Mucosa of descending colon (tissue), 3 donors: ENCODE results near the gene FAM222B. TPM values are rescaled to one million over a fixed set of nuclear protein-coding genes. Genes with fewer than 3 reads are reported as not detected.
"Not testable (repeated sequence)": the region's sequence is repeated elsewhere in the genome, so short reads cannot be mapped to it uniquely, and the experiment has no call there.

Experiments
- ATAC-seq: fragments of 200-7000 bp; cut with Tn5 transposase; one replicate; pipeline ENCODE4 v1.9.1; 2020; ENCODE audit warnings: mild to moderate bottlenecking, moderate library complexity
- DNase-seq, 3 donors: peaks; one replicate each; pipeline ENCODE4 v3.0.0-alpha.2; 2020
- H3K36me3 ChIP-seq: fragments of 200-600 bp; one replicate; pipeline ENCODE4 v1.8.0; 2021; ENCODE audit warnings: low read depth, mild to moderate bottlenecking
- H3K4me1 ChIP-seq: fragments of 200-600 bp; one replicate; pipeline ENCODE4 v1.8.0; 2021; ENCODE audit warnings: low read depth, mild to moderate bottlenecking
- H3K4me3 ChIP-seq: fragments of 200-600 bp; one replicate; pipeline ENCODE4 v1.8.0; 2021; ENCODE audit warnings: mild to moderate bottlenecking
- H3K9me3 ChIP-seq: fragments of 200-600 bp; one replicate; pipeline ENCODE4 v1.8.0; 2021; ENCODE audit warnings: mild to moderate bottlenecking
- intact Hi-C, 2 donors: fragments of 100-400 bp; cut with DNase I in 1 of 2; cut with micrococcal nuclease in 1 of 2; formaldehyde crosslinking; loops; one replicate each; pipeline versions ENCODE4 v1.11.0 to v1.11.1; 2022; cut with DNase I, micrococcal nuclease
- total RNA-seq, 3 donors: library from RNA; stranded (reverse); fragmentation: NEBNext Ultra II Directional in 2 of 3; extraction: Animal tissue kit (Norgen Biotek cat#: 25700) in 2 of 3; gene quantifications; one replicate each; pipeline versions ENCODE4 v1.2.1 to v1.2.4, GENCODE V29; 2021 to 2023
- TF ChIP-seq, protein P1 (sequence below): fragments of 200-600 bp; IDR thresholded peaks from one replicate; pipeline ENCODE4 v1.8.0; 2022; ENCODE audit warnings: antibody characterized with exemption, mild to moderate bottlenecking
- donor health status: DM: no; HTN: no; CAD: no; lungs with moderate emphysema.
- donor health status: DM: no; HTN: no; CAD: no.
- donor health status: DM: no; HTN: yes; CAD: no.

FAM222B gene
- total RNA-seq, 3 donors from 2014 or later, result 25.3 to 40.0 (median 30.0) TPM

DNA sequence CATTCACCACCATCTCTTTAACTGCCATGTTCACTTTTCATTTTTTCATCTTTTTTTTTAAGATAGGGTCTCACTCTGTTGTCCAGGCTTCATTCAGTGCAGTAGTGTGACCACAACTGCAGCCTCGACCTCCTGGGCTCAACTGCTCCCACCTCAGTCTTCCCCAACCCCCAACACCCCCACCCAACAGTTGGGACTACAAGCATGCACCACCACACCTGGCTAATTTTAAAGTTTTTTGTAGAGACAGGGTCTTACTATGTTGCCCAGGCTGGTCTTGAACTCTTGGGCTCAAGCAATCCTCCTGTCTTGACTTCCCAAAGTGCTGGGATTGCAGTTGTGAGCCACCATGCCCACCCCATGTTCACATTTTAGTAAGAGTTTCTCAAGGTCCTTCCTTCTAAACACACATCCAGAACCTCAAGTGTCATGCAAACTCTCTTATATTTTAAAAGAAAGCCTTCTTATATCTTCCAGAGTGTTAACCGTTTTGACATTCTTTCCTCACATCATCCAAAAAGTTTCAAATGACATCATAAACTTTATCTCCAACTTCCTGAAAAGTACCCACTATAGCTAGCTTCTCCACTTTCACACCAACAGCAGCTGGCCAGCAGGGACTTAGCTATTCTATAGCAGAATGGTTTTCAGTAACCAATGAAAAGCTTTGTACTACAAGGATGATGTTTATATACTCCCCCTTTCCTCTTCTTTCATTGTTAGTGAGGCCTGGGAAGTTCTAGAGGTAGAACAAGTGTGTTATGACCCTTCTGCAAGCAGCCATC, 49.5 kb downstream of the FAM222B start:
- TF ChIP-seq, protein P1, sequence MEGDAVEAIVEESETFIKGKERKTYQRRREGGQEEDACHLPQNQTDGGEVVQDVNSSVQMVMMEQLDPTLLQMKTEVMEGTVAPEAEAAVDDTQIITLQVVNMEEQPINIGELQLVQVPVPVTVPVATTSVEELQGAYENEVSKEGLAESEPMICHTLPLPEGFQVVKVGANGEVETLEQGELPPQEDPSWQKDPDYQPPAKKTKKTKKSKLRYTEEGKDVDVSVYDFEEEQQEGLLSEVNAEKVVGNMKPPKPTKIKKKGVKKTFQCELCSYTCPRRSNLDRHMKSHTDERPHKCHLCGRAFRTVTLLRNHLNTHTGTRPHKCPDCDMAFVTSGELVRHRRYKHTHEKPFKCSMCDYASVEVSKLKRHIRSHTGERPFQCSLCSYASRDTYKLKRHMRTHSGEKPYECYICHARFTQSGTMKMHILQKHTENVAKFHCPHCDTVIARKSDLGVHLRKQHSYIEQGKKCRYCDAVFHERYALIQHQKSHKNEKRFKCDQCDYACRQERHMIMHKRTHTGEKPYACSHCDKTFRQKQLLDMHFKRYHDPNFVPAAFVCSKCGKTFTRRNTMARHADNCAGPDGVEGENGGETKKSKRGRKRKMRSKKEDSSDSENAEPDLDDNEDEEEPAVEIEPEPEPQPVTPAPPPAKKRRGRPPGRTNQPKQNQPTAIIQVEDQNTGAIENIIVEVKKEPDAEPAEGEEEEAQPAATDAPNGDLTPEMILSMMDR, result no peak
- no peaks in the 10 kb centered on the region for H3K9me3 ChIP-seq
- no peak for DNase-seq
- peak; percentile 20 for ATAC-seq
- H3K4me3 ChIP-seq, result no peak overlapping the region
- H3K4me1 ChIP-seq, result no peaks in the 10 kb centered on the region
- intact Hi-C loops, result no loop called here
- no peaks in the 10 kb centered on the region for H3K36me3 ChIP-seq

DNA sequence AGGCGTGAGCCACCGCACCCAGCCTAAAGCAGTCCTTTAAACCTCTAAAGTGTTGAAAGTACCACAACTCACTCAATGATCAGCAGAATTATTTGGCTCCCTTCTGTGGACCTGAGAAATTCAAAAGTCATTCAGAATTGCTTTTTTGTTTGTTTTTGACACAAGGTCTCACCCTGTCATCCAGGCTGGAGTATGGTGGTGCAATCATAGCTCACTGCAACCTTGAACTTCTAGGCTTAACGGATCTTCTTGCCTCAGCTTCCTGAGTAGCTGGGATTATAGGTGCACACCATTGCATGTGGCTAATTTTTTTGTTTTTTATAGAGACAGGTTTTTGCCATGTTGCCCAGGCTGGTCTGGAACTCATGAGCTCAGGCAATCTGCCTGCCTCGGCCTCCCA, 54.5 kb downstream of the FAM222B start:
- Histone ChIP-seq H3K4me1 (no peaks in the 10 kb centered on the region), H3K9me3 (no peaks in the 10 kb centered on the region), H3K4me3 (no peak overlapping the region), H3K36me3 (no peaks in the 10 kb centered on the region)
- no peak for ATAC-seq
- DNase-seq, result no peak
- intact Hi-C loops, result no loop called here
- TF ChIP-seq, protein P1, result no peak

DNA sequence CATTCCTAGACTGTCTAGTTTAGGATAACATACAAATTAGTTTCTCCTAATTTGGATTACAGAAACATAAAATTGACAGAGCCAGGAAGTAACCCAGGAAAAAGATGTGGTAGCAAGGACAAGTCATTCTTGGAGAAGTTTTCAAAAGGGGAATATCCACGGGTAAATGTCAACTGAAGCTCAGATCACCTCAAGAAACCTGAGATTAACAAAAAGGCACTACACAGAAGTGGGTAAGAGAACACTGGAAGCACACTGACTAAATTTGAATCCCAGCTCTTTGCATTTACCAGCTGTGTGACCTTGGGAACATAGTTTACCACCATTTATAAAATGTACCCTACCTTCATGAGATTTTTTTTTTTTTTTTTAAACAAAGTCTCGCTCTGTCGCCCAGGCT, 59.4 kb downstream of the FAM222B start:
- intact Hi-C loops, result no loop called here
- Histone ChIP-seq H3K36me3 (no peaks in the 10 kb centered on the region), H3K4me1 (no peaks in the 10 kb centered on the region)

DNA sequence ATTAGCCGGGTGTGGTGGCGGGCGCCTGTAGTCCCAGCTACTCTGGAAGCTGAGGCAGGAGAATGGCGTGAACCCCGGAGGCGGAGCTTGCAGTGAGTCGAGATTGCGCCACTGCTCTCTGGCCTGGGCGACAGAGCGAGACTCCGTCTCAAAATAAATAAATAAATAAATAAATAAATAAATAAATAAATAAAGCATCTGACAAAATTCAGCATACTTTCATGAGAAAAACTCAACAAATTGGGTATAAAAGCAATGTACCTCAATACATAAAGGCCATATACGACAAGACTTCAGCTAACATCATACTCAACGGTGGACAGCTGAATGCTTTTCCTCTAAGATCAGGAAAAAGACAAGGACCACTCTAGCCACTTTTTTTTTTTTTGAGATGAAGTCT, 63.0 kb downstream of the FAM222B start:
- H3K4me3 ChIP-seq, H3K9me3 ChIP-seq, H3K4me1 ChIP-seq, H3K36me3 ChIP-seq, ATAC-seq, intact Hi-C loops, DNase-seq: not testable (repeated sequence)

More for the DNA sequence above, 59.4 kb downstream of the FAM222B start:
- no peak for ATAC-seq
- TF ChIP-seq, protein P1, result no peak
- Histone ChIP-seq H3K4me3 (no peak overlapping the region), H3K9me3 (no peaks in the 10 kb centered on the region)
- DNase-seq, result no peak

DNA sequence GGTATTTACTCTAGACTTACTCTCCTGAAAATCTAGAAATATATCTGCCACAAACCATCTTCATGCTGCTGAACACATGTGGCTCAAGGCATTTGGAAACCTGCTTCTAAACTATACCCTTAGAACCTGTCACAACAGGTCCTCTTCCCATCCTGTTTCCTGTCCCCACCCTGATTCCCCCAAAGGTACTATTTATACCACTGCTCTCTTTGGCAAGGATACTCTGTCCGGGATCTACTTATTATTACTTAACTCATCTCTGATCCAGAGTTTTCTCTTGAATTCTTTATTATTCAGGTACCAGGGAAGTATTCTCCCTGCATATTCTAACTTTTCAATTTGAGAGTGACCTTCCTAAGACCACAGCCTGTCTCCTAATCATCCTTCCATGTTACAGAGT, 65.4 kb downstream of the FAM222B start:
- no peak for DNase-seq
- TF ChIP-seq, protein P1, result no peak
- intact Hi-C loops, result no loop called here
- Histone ChIP-seq H3K9me3 (no peaks in the 10 kb centered on the region), H3K4me1 (no peaks in the 10 kb centered on the region), H3K4me3 (no peak overlapping the region), H3K36me3 (no peaks in the 10 kb centered on the region)
- no peak for ATAC-seq

DNA sequence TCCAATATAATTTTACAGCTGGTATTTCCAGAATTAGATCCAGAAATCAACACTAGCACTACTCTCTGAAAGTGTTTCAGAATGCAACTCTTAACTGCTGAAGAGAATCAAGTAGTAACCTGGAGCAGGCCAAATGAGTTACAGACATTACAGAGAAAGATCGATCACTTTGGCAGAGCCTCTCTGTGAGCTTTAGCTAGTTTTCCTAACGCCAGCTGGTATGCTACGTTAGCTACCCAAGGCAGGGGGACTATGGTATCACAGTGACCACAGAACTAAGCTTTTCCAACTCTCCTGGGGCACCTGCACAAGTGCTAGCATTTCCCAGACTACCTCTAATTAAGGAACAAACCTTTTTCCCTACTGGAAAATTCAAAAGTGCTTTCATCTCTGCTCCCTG, 68.4 kb downstream of the FAM222B start:
- Histone ChIP-seq H3K4me3 (no peak overlapping the region), H3K4me1 (no peaks in the 10 kb centered on the region), H3K36me3 (no peaks in the 10 kb centered on the region), H3K9me3 (no peaks in the 10 kb centered on the region)
- TF ChIP-seq, protein P1, result no peak
- ATAC-seq (no peak), DNase-seq (no peak)
- intact Hi-C loops, result no loop called here
